Fibroblast of pulmonary artery (primary cell): ENCODE results near the gene EFHD1.

Source experiments
- DNase-seq: peaks from one replicate; pipeline ENCODE4 v3.0.0-alpha.2; 2010; ENCODE audit warnings: low read depth
- H3K4me3 ChIP-seq: replicated peaks from 2 replicates; pipeline ENCODE4 v1.5.1; 2011; ENCODE audit warnings: low read depth, mild to moderate bottlenecking, control low read depth, low read length, moderate library complexity
- TF ChIP-seq, protein P1 (sequence below): IDR thresholded peaks from 2 replicates; pipeline ENCODE4 v1.5.1; 2011; ENCODE audit warnings: mild to moderate bottlenecking, control low read depth, low read length, inconsistent platforms; ENCODE audit errors: missing control alignments

Gene EFHD1

DNA sequence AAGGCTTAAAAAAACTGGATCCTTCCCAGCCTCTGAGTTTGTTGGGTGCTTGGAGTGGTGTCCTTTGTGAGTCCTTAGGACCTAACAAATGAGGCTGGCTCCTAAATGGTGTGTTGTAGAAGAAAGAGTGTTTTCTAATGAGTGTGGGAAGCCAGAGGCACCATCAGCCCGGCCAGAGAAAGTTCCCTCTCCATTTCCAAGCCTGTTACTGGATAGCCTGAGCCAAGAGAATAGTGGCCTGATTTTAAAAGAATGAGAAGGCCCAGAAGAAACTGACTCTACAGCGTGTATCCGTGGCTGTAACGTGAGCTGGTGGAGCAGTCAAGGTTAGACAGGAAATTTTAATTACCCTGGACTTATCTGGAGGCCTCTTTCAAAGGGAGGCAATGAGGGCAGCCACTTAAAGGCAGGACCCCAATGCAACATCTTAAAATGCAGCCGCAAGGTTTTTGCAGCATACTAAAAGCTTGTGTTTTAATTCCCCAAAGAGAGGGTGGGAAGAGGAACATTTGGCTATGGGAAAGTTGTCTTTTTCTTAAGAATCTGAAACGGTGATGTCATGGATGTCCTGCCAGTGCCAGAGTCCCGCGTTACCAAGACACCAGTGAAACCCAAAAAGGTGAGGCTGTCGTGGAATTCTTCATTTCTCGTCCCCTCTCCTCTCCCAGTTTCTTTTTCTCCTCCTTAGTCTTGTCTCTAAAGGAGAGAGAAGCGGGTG, 4.6 kb downstream of the EFHD1 start:
- TF ChIP-seq, protein P1, sequence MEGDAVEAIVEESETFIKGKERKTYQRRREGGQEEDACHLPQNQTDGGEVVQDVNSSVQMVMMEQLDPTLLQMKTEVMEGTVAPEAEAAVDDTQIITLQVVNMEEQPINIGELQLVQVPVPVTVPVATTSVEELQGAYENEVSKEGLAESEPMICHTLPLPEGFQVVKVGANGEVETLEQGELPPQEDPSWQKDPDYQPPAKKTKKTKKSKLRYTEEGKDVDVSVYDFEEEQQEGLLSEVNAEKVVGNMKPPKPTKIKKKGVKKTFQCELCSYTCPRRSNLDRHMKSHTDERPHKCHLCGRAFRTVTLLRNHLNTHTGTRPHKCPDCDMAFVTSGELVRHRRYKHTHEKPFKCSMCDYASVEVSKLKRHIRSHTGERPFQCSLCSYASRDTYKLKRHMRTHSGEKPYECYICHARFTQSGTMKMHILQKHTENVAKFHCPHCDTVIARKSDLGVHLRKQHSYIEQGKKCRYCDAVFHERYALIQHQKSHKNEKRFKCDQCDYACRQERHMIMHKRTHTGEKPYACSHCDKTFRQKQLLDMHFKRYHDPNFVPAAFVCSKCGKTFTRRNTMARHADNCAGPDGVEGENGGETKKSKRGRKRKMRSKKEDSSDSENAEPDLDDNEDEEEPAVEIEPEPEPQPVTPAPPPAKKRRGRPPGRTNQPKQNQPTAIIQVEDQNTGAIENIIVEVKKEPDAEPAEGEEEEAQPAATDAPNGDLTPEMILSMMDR = no peak
- no peak for DNase-seq
- H3K4me3 ChIP-seq = no peak overlapping the region

DNA sequence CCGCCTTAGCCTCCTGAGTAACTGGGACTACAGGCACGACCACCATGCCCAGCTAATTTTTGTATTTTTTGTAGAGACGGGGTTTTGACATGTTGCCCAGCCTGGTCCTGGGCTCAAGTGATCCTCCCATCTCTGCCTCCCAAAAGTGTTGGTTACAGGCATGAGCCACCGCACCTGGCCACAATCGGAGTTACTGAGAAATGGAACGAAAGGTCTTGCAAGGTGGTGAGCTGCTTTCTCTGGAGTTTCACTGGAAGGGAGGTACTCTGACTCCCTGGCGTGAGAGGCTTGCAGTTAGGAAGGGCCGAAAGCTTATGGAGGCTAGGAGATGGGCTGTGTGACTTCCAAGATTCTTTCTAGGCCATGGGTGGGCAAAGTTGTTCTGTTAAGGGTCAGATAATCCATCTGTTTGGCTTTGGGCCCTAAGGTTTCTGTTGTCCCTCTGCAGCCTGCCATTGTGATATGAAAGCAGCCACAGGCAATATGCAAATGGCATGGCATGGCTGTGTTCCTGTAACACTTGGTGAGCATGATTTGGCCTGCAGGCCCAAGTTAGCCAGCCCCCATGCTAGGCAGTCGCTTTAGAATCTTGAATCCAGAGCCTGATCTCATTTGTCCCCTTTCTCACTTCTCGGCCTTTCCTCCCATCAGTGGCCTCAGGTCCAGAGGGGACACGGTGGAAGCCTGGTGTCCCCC, 7.9 kb downstream of the EFHD1 start:
- no peak overlapping the region for H3K4me3 ChIP-seq
- TF ChIP-seq, protein P1 = no peak
- DNase-seq = no peak

DNA sequence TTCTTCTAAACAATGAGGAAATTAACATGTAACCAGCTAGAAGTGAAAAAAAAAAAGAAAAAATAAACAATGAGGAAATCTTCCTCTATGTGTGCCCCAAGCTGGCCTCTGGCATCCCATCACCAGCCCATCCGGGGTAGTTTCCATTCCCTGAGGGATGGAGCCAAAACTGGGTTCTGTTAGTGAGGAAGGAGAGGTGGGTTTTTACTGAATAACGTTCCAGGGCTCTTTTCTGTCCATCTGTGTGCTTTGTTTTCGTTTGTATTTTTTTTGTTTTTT, 9.7 kb downstream of the EFHD1 start:
- H3K4me3 ChIP-seq = no peak overlapping the region
- DNase-seq = no peak
- TF ChIP-seq, protein P1 = no peak

DNA sequence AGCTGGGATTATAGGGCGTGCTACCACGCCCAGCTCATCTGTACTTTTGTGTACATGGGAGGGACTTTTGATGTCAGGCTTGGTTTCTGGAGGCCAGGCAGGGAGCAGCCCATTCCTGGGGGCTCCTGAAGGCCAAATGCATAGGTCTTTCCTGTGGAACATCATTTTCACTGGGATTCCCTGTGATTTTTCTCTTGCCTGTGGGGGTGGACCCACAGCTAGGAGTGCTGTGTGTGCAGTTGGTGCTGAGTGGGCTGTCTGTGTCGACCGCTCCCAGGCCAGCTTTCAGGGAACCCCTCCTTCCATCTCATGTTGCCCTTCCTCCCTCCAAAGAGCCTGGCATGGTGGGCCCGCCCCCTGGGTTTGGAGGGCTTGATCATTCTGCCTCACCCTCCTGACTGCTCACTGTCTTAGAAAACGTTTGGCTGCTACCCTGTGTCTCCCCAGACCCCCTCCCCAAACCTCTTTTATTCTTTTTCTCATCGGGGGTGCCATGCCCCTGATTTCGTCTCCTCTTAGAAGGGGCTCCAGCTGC, 10.5 kb downstream of the EFHD1 start:
- TF ChIP-seq, protein P1 = no peak
- no peak for DNase-seq
- H3K4me3 ChIP-seq = no peak overlapping the region

DNA sequence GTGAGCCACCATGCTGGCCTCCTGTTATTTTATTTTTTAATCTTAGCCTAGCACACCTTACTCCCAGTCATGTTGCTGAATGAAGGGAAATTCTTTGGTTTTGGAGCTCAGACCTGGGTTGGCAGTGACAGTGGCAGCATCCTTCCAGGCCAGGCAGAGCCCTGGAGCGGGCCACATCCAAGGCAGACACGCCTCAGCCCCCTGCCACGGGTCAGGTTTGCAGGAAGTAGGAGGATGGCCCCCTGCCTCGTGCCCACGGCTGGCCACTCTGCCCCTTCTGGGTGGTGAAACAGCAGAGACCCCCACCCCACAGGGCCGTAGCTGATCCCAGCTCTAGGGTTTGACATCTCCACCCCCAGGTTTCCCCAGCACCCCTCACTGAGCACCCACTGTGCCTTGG, 11.7 kb downstream of the EFHD1 start:
- TF ChIP-seq, protein P1 = no peak
- no peak overlapping the region for H3K4me3 ChIP-seq

DNA sequence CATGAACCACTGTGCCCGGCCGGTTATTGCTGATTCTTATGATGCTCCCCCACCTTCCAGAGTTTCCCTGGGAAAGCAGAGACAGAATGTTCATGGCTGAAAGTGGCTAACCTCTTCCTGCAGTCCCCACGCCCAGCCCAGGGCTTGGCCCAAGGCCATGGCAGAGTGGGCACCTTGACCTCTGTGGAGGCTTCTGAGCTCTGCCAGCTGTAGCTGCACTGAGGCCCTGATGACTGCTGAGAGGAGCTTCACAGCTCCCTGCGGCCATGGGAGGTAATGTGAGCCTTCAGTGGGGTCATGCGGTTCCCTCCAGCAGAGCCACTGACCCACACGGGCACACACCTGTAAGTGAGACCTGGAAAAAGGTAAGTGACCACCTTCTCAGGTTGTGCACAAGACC, 13.3 kb downstream of the EFHD1 start:
- TF ChIP-seq, protein P1 = no peak
- no peak for DNase-seq
- H3K4me3 ChIP-seq = no peak overlapping the region

More for the DNA sequence above, 11.7 kb downstream of the EFHD1 start:
- no peak for DNase-seq
